Measurements from ENCODE around the gene CCDC141. TPM values are rescaled to one million over a fixed set of nuclear protein-coding genes. Genes with fewer than 3 reads are reported as not detected.

The CCDC141 gene
- polyA plus RNA-seq, 1 donor from 2014 or later = 0.27 TPM

DNA sequence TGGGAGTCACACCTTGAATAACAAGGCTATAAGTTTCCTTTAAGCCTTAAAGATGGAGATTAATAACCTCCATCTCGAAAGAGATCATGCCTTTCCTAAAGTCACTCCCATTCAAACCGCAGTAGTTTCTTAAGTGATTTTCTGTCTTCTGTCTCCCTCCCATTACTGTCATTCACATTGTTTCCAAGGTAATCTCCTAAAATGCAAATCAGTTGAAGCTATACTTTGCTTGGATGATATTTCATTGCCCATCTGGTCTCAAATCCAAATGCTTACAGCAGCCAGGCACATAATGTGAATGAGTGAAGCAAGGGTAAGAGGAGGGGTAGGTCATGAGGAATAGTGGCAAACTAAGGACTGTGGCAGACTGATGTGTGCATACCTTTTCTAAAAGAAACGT lies 116.4 kb downstream of the CCDC141 start:
- Histone ChIP-seq H3K79me2 (replicated peaks; ENCODE audit: insufficient read depth, low read length) (no peaks in the 10 kb centered on the region), H3K27ac (ENCODE audit: low read length) (no peak overlapping the region), H2AFZ (ENCODE audit: low read depth, low read length) (no peak overlapping the region), H3K36me3 (ENCODE audit: insufficient read depth, low read length) (no peaks in the 10 kb centered on the region), H3K9ac (ENCODE audit: low read length) (no peak overlapping the region), H3K9me3 (ENCODE audit: low read length) (no peaks in the 10 kb centered on the region), H3F3A (ENCODE audit: insufficient read depth, low read length, poor library complexity, severe bottlenecking) (no peaks in the 10 kb centered on the region), H3K9me2 (ENCODE audit: insufficient read depth, low read length) (no peaks in the 10 kb centered on the region), H3K27me3 (ENCODE audit: insufficient read depth, low read depth, low read length) (no peaks in the 10 kb centered on the region), H3K4me3 (ENCODE audit: low read length) (no peak overlapping the region), H4K20me1 (ENCODE audit: insufficient read depth) (no peaks in the 10 kb centered on the region), H3K4me2 (ENCODE audit: low read length) (no peak overlapping the region)
- TF ChIP-seq, protein P1, sequence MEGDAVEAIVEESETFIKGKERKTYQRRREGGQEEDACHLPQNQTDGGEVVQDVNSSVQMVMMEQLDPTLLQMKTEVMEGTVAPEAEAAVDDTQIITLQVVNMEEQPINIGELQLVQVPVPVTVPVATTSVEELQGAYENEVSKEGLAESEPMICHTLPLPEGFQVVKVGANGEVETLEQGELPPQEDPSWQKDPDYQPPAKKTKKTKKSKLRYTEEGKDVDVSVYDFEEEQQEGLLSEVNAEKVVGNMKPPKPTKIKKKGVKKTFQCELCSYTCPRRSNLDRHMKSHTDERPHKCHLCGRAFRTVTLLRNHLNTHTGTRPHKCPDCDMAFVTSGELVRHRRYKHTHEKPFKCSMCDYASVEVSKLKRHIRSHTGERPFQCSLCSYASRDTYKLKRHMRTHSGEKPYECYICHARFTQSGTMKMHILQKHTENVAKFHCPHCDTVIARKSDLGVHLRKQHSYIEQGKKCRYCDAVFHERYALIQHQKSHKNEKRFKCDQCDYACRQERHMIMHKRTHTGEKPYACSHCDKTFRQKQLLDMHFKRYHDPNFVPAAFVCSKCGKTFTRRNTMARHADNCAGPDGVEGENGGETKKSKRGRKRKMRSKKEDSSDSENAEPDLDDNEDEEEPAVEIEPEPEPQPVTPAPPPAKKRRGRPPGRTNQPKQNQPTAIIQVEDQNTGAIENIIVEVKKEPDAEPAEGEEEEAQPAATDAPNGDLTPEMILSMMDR (IDR thresholded peaks at IDR 0.05; ENCODE audit: poor library complexity, severe bottlenecking) = no peak
- TF ChIP-seq TAF1 (IDR thresholded peaks at IDR 0.05; ENCODE audit: low read depth) (no peak), POLR2AphosphoS5 (IDR thresholded peaks at IDR 0.05) (no peak), EP300 (conservative IDR thresholded peaks at IDR 0.05; ENCODE audit: poor library complexity, severe bottlenecking) (no peak), RAD21 (conservative IDR thresholded peaks at IDR 0.05) (no peak), MXI1 (conservative IDR thresholded peaks at IDR 0.05; ENCODE audit: poor library complexity, severe bottlenecking) (no peak), EZH2 (IDR thresholded peaks at IDR 0.05; ENCODE audit: borderline replicate concordance, insufficient read depth, low read length, poor library complexity, severe bottlenecking) (no peak), SMC3 (conservative IDR thresholded peaks at IDR 0.05; ENCODE audit: poor library complexity) (no peak)
- TF ChIP-seq, protein P2, sequence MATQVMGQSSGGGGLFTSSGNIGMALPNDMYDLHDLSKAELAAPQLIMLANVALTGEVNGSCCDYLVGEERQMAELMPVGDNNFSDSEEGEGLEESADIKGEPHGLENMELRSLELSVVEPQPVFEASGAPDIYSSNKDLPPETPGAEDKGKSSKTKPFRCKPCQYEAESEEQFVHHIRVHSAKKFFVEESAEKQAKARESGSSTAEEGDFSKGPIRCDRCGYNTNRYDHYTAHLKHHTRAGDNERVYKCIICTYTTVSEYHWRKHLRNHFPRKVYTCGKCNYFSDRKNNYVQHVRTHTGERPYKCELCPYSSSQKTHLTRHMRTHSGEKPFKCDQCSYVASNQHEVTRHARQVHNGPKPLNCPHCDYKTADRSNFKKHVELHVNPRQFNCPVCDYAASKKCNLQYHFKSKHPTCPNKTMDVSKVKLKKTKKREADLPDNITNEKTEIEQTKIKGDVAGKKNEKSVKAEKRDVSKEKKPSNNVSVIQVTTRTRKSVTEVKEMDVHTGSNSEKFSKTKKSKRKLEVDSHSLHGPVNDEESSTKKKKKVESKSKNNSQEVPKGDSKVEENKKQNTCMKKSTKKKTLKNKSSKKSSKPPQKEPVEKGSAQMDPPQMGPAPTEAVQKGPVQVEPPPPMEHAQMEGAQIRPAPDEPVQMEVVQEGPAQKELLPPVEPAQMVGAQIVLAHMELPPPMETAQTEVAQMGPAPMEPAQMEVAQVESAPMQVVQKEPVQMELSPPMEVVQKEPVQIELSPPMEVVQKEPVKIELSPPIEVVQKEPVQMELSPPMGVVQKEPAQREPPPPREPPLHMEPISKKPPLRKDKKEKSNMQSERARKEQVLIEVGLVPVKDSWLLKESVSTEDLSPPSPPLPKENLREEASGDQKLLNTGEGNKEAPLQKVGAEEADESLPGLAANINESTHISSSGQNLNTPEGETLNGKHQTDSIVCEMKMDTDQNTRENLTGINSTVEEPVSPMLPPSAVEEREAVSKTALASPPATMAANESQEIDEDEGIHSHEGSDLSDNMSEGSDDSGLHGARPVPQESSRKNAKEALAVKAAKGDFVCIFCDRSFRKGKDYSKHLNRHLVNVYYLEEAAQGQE (IDR thresholded peaks at IDR 0.05; ENCODE audit: borderline replicate concordance) = no peak

DNA sequence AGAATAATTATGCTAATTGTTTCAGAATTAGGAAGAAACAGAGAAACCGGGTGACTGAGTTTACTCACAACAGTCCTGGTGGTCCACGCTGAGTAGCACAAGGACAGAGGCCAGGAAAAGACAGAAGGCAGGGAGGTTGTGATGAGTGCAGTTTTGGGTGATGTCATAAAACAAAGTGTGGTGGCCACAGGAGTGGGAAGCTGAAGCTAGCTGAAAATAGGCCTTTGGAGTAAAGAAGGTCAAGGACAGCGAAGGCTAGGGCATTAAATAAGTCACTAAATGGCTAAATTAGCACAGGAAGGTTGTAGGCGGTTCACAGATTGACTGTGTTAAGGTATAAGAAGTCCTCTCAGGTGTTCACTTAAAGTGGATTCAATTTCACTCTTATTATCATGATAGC lies 121.9 kb downstream of the CCDC141 start:
- no peaks in the 10 kb centered on the region for H3K9me2 ChIP-seq (ENCODE audit: insufficient read depth, low read length)
- no peak overlapping the region for H3K9ac ChIP-seq (ENCODE audit: low read length)
- no peaks in the 10 kb centered on the region for H4K20me1 ChIP-seq (ENCODE audit: insufficient read depth)
- no peaks in the 10 kb centered on the region for H3K36me3 ChIP-seq (ENCODE audit: insufficient read depth, low read length)
- TF ChIP-seq POLR2AphosphoS5 (IDR thresholded peaks at IDR 0.05) = no peak
- no peak for TF ChIP-seq MXI1 (conservative IDR thresholded peaks at IDR 0.05; ENCODE audit: poor library complexity, severe bottlenecking)
- TF ChIP-seq, protein P2 (IDR thresholded peaks at IDR 0.05; ENCODE audit: borderline replicate concordance) = no peak
- TF ChIP-seq EZH2 (IDR thresholded peaks at IDR 0.05; ENCODE audit: borderline replicate concordance, insufficient read depth, low read length, poor library complexity, severe bottlenecking) = no peak
- H3K4me2 ChIP-seq (ENCODE audit: low read length) = no peak overlapping the region
- H3K4me3 ChIP-seq (ENCODE audit: low read length) = no peak overlapping the region
- no peaks in the 10 kb centered on the region for H3K27me3 ChIP-seq (ENCODE audit: insufficient read depth, low read depth, low read length)
- no peak overlapping the region for H3K27ac ChIP-seq (ENCODE audit: low read length)
- no peaks in the 10 kb centered on the region for H3K79me2 ChIP-seq (replicated peaks; ENCODE audit: insufficient read depth, low read length)
- H3K9me3 ChIP-seq (ENCODE audit: low read length) = no peaks in the 10 kb centered on the region
- no peak overlapping the region for H2AFZ ChIP-seq (ENCODE audit: low read depth, low read length)
- peaks cover 4% of the 10 kb centered on the region for H3F3A ChIP-seq (ENCODE audit: insufficient read depth, low read length, poor library complexity, severe bottlenecking)

All from neural cell (in vitro differentiated cells).